ENCODE results near the gene NAGS.
"Not testable (repeated sequence)": the region's sequence is repeated elsewhere in the genome, so short reads cannot be mapped to it uniquely, and the experiment has no call there.

Gene NAGS

GRCh38 chr17:44044071-44044470 is 39.6 kb downstream of the NAGS start:
- no peak for DNase-seq (ENCODE audit: low spot score)

- no peak for DNase-seq (ENCODE audit: low spot score)
Measured at GRCh38 chr17:44045486-44045885, 41.1 kb downstream of the NAGS start.

GRCh38 chr17:44046893-44047292 is 42.5 kb downstream of the NAGS start:
- DNase-seq (ENCODE audit: low spot score) = not testable (repeated sequence)

- DNase-seq (ENCODE audit: low spot score) = no peak
Measured at GRCh38 chr17:44049294-44050060, 45.1 kb downstream of the NAGS start.

GRCh38 chr17:44053125-44053872 is 48.9 kb downstream of the NAGS start:
- DNase-seq (ENCODE audit: low spot score) = no peak
